Tibial nerve (tissue), 4 donors: Measurements from ENCODE around the gene FMN1.

Experiments used
- EP300 ChIP-seq, 2 donors: sonication (generic); formaldehyde crosslinking; IDR thresholded peaks; one replicate each; pipeline ENCODE4 v1.6.1; 2017; ENCODE audit warnings: antibody characterized with exemption in 2 of 2, mild to moderate bottlenecking in 1 of 2
- TF ChIP-seq, protein P1 (sequence below), 5 experiments: fragments of 200-600 bp in 3 of 5; fragments of 450-650 bp in 2 of 5; sonication (generic) in 3 of 5; IDR thresholded peaks; one replicate each; pipeline ENCODE4 v1.5.1; 2016 to 2019; ENCODE audit warnings: antibody characterized with exemption in 5 of 5, mild to moderate bottlenecking in 3 of 5, moderate library complexity in 2 of 5

DNA sequence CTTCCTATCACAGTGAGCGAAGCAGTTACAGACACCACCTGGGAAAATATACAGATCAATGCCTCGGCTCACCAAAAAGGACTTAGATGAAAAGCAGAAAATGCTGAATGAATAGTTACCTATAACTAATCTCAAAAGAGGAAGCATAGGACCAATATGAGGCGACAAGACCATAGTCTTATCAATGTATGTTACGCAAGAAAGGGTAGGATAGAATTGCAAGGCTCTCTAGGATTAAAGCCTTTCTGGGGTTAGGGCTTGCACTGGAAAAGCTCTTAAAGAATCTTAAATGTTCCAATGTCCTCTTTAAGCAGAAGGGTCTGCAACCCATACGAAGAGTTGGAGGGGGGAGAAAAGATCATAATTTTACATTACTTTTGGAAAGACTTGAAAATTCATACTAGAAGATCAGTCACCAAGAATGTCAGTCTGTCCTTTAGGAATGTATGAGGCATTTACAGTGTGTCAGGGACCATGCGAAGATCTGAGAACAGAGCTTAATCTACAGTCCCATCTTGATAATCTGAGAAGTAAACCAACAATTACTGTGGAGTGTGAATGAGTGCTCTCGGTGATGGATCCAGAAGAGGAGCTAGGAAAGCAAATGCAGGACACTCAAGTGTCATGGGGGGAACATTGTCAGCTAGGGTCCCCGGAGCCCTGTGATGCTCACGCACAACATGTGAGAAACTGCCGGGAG, 290.8 kb downstream of the FMN1 start:
- TF ChIP-seq, protein P1, sequence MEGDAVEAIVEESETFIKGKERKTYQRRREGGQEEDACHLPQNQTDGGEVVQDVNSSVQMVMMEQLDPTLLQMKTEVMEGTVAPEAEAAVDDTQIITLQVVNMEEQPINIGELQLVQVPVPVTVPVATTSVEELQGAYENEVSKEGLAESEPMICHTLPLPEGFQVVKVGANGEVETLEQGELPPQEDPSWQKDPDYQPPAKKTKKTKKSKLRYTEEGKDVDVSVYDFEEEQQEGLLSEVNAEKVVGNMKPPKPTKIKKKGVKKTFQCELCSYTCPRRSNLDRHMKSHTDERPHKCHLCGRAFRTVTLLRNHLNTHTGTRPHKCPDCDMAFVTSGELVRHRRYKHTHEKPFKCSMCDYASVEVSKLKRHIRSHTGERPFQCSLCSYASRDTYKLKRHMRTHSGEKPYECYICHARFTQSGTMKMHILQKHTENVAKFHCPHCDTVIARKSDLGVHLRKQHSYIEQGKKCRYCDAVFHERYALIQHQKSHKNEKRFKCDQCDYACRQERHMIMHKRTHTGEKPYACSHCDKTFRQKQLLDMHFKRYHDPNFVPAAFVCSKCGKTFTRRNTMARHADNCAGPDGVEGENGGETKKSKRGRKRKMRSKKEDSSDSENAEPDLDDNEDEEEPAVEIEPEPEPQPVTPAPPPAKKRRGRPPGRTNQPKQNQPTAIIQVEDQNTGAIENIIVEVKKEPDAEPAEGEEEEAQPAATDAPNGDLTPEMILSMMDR (IDR thresholded peaks at IDR 0.05): no peak
- TF ChIP-seq EP300 (IDR thresholded peaks at IDR 0.05): no peak
